ENCODE measurements around the gene WSB1.
A peak's percentile ranks its signal among the peaks of the same experiment; 100 is the strongest.
"Not testable (repeated sequence)": the region's sequence is repeated elsewhere in the genome, so short reads cannot be mapped to it uniquely, and the experiment has no call there.

WSB1 gene

DNA sequence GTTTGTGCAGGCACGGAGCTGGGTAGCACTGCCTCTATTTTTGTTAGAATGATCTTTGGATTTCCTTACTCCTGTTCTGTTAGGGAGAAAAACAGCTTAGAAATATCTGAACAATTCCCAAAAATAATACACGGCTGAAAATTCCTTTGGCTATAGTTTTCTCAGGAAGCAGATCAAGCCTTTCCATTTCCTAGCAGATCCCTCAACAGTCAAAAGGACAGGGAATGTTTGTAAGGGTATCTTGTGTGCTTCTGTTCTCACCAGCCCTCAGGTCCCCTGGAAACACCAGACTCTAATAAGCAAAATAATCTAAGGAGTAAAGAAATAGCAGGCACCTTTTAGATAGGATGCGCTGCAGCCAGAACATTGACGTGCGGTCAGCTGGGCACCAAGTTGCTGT lies 30.5 kb upstream of the WSB1 start:
- DNase-seq (ENCODE audit: insufficient read length) (no peak), FAIRE-seq (no peak)
- no peak for TF ChIP-seq POLR2AphosphoS5 (IDR thresholded peaks at IDR 0.05; ENCODE audit: low read depth, low read length)

DNA sequence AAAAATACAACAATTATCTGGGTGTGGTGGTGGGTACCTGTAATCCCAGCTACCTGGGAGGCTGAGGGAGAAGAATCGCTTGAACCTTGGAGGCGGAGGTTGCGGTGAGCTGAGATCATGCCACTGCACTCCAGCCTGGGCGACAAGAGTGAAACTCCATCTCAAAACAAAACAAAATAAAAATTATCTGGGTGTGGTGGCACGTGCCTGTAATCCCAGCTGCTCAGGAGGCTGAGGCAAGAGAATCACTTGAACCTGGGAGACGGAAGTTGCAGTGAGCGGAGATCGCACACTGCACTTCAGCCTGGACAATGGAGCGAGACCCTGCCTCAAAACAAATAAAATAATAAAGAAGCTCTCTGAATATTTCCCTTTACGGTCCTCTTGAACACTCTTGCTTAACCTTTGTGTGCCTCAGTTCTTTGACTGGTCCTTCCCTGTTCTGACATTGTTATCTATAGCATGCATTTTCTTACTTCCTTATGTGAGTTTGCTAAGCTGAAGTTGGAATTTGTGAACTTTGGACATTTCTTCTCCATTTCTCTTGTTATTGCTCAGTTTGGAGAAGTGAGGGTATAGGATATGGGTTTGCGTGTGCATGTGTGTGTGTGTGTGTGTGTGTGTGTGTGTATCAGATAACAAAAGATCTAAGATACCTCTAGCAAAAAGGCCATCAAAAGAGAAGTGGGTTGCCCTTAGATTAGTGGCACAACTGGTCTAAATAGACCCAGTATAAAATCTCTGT lies 29.7 kb upstream of the WSB1 start:
- no peak for TF ChIP-seq POLR2A (IDR thresholded peaks at IDR 0.05; ENCODE audit: low read depth, low read length)
- no peak for TF ChIP-seq TAF1 (IDR thresholded peaks at IDR 0.05; ENCODE audit: borderline replicate concordance, low read depth, low read length)
- no peak for TF ChIP-seq POLR2AphosphoS5 (IDR thresholded peaks at IDR 0.05; ENCODE audit: low read depth, low read length)
- FAIRE-seq (no peak), DNase-seq (ENCODE audit: insufficient read length) (no peak)

- FAIRE-seq (no peak), DNase-seq (ENCODE audit: insufficient read length) (no peak)
- TF ChIP-seq TAF1 (IDR thresholded peaks at IDR 0.05; ENCODE audit: borderline replicate concordance, low read depth, low read length) (no peak), POLR2A (IDR thresholded peaks at IDR 0.05; ENCODE audit: low read depth, low read length) (no peak), POLR2AphosphoS5 (IDR thresholded peaks at IDR 0.05; ENCODE audit: low read depth, low read length) (no peak)
Measured at GRCh38 chr17:27265333-27265732, 28.6 kb upstream of the WSB1 start.

- FAIRE-seq (no peak), DNase-seq (ENCODE audit: insufficient read length) (no peak)
- TF ChIP-seq POLR2AphosphoS5 (IDR thresholded peaks at IDR 0.05; ENCODE audit: low read depth, low read length) (no peak), POLR2A (IDR thresholded peaks at IDR 0.05; ENCODE audit: low read depth, low read length) (no peak), TAF1 (IDR thresholded peaks at IDR 0.05; ENCODE audit: borderline replicate concordance, low read depth, low read length) (no peak)
Measured at GRCh38 chr17:27266228-27266627, 27.7 kb upstream of the WSB1 start.

DNA sequence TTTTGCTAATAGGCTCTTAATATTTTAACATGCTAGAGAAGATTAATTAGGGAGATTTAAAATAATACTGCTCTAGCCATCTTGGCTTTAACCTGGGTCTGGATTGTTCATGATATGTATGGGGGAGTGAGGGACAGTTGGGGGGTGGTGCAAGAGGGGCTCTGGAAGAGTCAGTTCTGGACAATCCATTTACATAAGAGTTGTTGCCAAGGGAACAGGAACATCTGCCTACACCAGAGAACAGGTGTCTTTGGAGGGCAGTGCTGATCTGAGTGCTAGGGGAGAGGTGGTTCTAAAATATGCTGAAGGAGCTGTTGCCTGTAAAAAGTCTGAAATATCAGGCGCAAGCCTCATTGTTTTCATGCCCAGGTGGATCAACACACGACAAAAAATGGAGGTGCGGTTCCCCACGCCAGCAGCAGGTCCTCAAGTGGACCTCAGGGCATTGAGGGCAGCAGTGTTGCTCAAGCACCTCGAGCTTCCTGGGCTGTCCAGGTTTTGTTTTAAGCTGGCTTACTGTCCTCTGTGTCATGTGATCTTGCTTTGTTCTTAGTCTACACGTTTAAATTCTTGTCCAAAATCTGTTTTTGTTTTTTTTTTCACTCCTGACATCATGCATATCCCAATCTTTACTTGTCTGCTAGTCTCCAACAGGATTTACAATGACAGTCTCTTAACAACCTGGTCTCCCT lies 25.4 kb upstream of the WSB1 start:
- FAIRE-seq, result no peak
- DNase-seq (ENCODE audit: insufficient read length), result no peak
- TF ChIP-seq POLR2A (IDR thresholded peaks at IDR 0.05; ENCODE audit: low read depth, low read length) (no peak), POLR2AphosphoS5 (IDR thresholded peaks at IDR 0.05; ENCODE audit: low read depth, low read length) (no peak), TAF1 (IDR thresholded peaks at IDR 0.05; ENCODE audit: borderline replicate concordance, low read depth, low read length) (no peak)

GRCh38 chr17:27269201-27269600 lies 24.7 kb upstream of the WSB1 start:
- TF ChIP-seq TAF1 (IDR thresholded peaks at IDR 0.05; ENCODE audit: borderline replicate concordance, low read depth, low read length), result no peak
- no peak for TF ChIP-seq POLR2AphosphoS5 (IDR thresholded peaks at IDR 0.05; ENCODE audit: low read depth, low read length)
- no peak for TF ChIP-seq POLR2A (IDR thresholded peaks at IDR 0.05; ENCODE audit: low read depth, low read length)
- no peak for DNase-seq (ENCODE audit: insufficient read length)
- no peak for FAIRE-seq

DNA sequence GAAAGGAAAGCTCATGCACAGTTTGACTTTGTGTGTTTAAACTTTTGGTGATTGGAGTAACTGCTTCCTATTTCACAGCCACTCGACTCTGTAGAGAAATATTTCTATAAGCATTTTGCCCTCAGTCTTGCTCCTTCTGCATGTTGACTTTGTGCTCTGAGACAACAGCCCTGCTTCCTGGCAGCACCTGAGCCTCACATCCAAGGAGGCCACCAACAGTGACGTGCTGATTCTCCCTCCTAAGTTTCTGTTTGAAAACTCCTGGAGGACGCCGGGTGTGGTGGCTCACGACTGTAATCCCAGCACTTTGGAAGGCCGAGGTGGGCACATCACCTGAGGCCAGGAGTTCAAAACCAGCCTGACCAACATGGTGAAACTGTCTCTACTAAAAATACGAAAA lies 23.9 kb upstream of the WSB1 start:
- TF ChIP-seq POLR2A (IDR thresholded peaks at IDR 0.05; ENCODE audit: low read depth, low read length) (no peak), TAF1 (IDR thresholded peaks at IDR 0.05; ENCODE audit: borderline replicate concordance, low read depth, low read length) (no peak), POLR2AphosphoS5 (IDR thresholded peaks at IDR 0.05; ENCODE audit: low read depth, low read length) (no peak)
- no peak for FAIRE-seq
- no peak for DNase-seq (ENCODE audit: insufficient read length)

DNA sequence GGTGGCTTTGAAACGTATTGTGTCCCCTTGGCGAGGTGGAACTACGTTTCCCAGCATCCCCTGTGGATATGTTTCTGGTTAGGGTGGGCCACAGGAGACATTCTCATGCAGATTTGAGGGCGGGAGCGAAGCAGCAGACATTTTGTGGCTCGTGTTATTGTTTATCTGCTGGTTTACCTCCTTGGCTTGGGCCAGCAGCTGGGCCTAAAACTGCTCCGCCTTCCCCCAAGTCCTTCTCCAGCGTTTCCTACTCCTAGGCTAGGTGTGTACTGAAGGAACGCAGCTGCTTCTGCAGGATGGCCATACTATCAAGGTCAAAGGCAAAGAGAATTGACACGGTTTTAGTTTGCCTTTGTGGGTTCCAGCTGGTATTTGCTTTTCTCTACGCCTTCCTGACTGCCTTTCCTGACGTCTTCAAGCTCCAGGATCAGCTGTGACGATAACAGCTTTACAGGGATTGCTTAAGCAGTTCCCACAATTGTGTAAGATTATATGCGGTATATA lies 17.2 kb upstream of the WSB1 start:
- no peak for TF ChIP-seq POLR2AphosphoS5 (IDR thresholded peaks at IDR 0.05; ENCODE audit: low read depth, low read length)
- no peak for TF ChIP-seq TAF1 (IDR thresholded peaks at IDR 0.05; ENCODE audit: borderline replicate concordance, low read depth, low read length)
- no peak for TF ChIP-seq POLR2A (IDR thresholded peaks at IDR 0.05; ENCODE audit: low read depth, low read length)
- no peak for DNase-seq (ENCODE audit: insufficient read length)
- FAIRE-seq, result no peak

- FAIRE-seq; DNase-seq (ENCODE audit: insufficient read length): not testable (repeated sequence)
Measured at GRCh38 chr17:27279132-27279531, 14.8 kb upstream of the WSB1 start.

DNA sequence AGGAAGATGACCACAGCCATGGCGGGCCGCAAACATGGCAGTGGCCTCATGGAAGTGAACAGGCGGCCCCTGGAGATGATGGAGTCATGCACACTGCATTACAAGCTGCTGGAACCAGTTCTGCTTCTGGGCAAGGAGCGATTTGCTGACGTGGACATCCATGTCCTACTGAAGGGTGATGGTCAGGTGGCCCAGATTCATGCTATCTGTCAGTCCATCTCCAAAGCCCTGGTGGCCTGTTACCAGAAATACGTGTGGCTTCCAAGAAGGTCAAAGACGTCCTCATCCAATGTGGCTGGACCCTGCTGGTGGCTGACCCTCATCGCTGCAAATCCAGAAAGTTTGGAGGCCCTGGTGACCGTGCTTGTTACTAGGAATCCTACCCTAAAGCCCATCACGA lies 13.4 kb upstream of the WSB1 start:
- TF ChIP-seq POLR2AphosphoS5 (IDR thresholded peaks at IDR 0.05; ENCODE audit: low read depth, low read length) (no peak), POLR2A (IDR thresholded peaks at IDR 0.05; ENCODE audit: low read depth, low read length) (no peak), TAF1 (IDR thresholded peaks at IDR 0.05; ENCODE audit: borderline replicate concordance, low read depth, low read length) (no peak)
- DNase-seq (ENCODE audit: insufficient read length) (no peak), FAIRE-seq (no peak)

DNA sequence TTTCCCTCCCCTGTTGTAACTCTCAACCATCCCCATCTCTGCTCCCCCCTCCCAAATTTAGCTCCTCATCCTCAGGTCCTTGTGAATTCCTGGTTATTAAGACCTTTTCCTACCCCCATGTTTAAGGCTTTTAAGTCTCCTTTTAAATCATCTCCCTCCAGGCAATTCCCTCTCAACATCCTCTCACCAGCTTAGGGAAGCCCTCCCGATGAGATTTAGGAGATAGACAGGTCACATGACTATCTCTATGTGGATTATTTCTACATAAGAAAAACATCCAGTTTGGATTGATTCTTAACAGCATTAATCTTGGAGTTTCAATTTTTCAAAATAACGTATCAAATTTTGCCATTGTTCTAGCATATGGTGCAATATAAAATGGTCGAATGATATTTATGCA lies 12.5 kb upstream of the WSB1 start:
- DNase-seq (ENCODE audit: insufficient read length), result no peak
- TF ChIP-seq POLR2AphosphoS5 (IDR thresholded peaks at IDR 0.05; ENCODE audit: low read depth, low read length) (no peak), TAF1 (IDR thresholded peaks at IDR 0.05; ENCODE audit: borderline replicate concordance, low read depth, low read length) (no peak), POLR2A (IDR thresholded peaks at IDR 0.05; ENCODE audit: low read depth, low read length) (no peak)
- no peak for FAIRE-seq

DNA sequence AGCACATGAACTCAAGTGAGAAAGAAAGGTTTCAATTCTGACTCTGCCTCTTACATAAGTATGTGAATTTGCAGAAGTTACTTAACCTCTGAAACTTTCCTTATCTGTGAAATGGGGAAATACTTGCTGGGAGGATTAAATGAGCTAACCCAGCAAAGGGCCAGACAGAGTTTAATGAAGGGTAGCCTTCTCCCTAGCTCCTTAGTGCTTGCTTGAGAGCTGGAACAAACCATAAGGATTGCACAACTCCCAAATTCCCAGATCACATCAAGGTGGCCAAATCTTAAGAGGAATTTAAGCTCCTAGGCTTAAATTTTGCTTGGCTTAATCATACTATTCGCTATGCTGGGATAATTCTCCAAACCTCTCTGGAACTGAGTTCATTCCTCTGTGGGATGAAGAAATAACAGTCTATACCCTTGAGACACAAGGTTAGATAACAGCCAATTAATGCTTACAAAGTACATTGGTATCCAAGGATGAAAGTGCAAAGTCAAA lies 11.8 kb upstream of the WSB1 start:
- no peak for TF ChIP-seq POLR2AphosphoS5 (IDR thresholded peaks at IDR 0.05; ENCODE audit: low read depth, low read length)
- TF ChIP-seq POLR2A (IDR thresholded peaks at IDR 0.05; ENCODE audit: low read depth, low read length), result no peak
- no peak for TF ChIP-seq TAF1 (IDR thresholded peaks at IDR 0.05; ENCODE audit: borderline replicate concordance, low read depth, low read length)
- FAIRE-seq (peak; percentile 89), DNase-seq (ENCODE audit: insufficient read length) (no peak)

Data from GM12892 (cell line).